Natural killer cell (primary cell): ENCODE measurements around the gene URB1. TPM values are rescaled to one million over a fixed set of nuclear protein-coding genes. Genes with fewer than 3 reads are reported as not detected.
"Not testable (repeated sequence)": the region's sequence is repeated elsewhere in the genome, so short reads cannot be mapped to it uniquely, and the experiment has no call there.

Experiments
- ATAC-seq, 3 donors: fragments of 150-1000 bp in 2 of 3; fragments of 200-7000 bp in 1 of 3; cut with Tn5 transposase; 1 replicate in 1 of 3; 2 replicates in 2 of 3; pipeline ENCODE4 v1.10.0; 2021; ENCODE audit warnings: mild to moderate bottlenecking in 2 of 3, moderate library complexity in 2 of 3
- DNase-seq, 2 donors: peaks; one replicate each; pipeline versions ENCODE4 v3.0.0 to v3.0.0-alpha.2; 2013 to 2021; ENCODE audit warnings: mixed read lengths in 1 of 2
- H3K27ac ChIP-seq: one replicate; pipeline ENCODE4 v1.5.1; 2013; ENCODE audit warnings: mild to moderate bottlenecking, low read length
- H3K27me3 ChIP-seq: one replicate; pipeline ENCODE4 v1.6.1; 2013; ENCODE audit warnings: low read length; ENCODE audit not compliant: control insufficient read depth, insufficient read depth
- H3K36me3 ChIP-seq: one replicate; pipeline ENCODE4 v1.6.1; 2013; ENCODE audit warnings: low read length; ENCODE audit not compliant: control insufficient read depth, insufficient read depth
- H3K4me1 ChIP-seq: one replicate; pipeline ENCODE4 v1.6.1; 2013; ENCODE audit warnings: low read length; ENCODE audit not compliant: control insufficient read depth, insufficient read depth
- H3K4me3 ChIP-seq: one replicate; pipeline ENCODE4 v1.5.1; 2013; ENCODE audit warnings: low read length
- H3K9me3 ChIP-seq: one replicate; pipeline ENCODE4 v1.6.1; 2013; ENCODE audit warnings: low read length; ENCODE audit not compliant: control insufficient read depth, insufficient read depth
- H3K27ac Mint-ChIP-seq, 2 donors: one replicate each; pipeline ENCODE4 v1.8.0; 2022; ENCODE audit warnings: mild to moderate bottlenecking in 2 of 2, mixed read lengths in 2 of 2, moderate library complexity in 1 of 2
- H3K27me3 Mint-ChIP-seq, 2 donors: one replicate each; pipeline ENCODE4 v1.8.0; 2022; ENCODE audit warnings: low read depth in 2 of 2, mixed read lengths in 2 of 2
- H3K36me3 Mint-ChIP-seq: one replicate; pipeline ENCODE4 v1.8.0; 2022; ENCODE audit warnings: mixed read lengths
- H3K4me1 Mint-ChIP-seq, 2 donors: one replicate each; pipeline ENCODE4 v1.8.0; 2022; ENCODE audit warnings: mixed read lengths in 2 of 2
- H3K4me3 Mint-ChIP-seq: one replicate; pipeline ENCODE4 v1.8.0; 2022; ENCODE audit warnings: mild to moderate bottlenecking, moderate library complexity, mixed read lengths
- H3K9me3 Mint-ChIP-seq, 2 donors: one replicate each; pipeline ENCODE4 v1.8.0; 2022; ENCODE audit warnings: mixed read lengths in 2 of 2
- WGBS: methylation state at CpG from one replicate; pipeline ENCODE4 v1.1.7; 2013; ENCODE audit warnings: missing lambda C conversion rate; ENCODE audit not compliant: insufficient coverage; 5-methylcytosine and 5-hydroxymethylcytosine counted together
- intact Hi-C: fragments of 100-400 bp; cut with micrococcal nuclease; formaldehyde crosslinking; loops from one replicate; pipeline ENCODE4 v1.14.2; 2022
- total RNA-seq, 4 donors: library from RNA; stranded (reverse); fragments of 120-200 nt in 1 of 4; gene quantifications; one replicate each; pipeline versions ENCODE4 v1.2.3 to v1.2.4, GENCODE V29; 2013 to 2022
- TF ChIP-seq, protein P1 (sequence below): fragments of 200-600 bp; IDR thresholded peaks from one replicate; pipeline ENCODE4 v1.8.0; 2022; ENCODE audit warnings: antibody characterized with exemption

The URB1 gene, protein sequence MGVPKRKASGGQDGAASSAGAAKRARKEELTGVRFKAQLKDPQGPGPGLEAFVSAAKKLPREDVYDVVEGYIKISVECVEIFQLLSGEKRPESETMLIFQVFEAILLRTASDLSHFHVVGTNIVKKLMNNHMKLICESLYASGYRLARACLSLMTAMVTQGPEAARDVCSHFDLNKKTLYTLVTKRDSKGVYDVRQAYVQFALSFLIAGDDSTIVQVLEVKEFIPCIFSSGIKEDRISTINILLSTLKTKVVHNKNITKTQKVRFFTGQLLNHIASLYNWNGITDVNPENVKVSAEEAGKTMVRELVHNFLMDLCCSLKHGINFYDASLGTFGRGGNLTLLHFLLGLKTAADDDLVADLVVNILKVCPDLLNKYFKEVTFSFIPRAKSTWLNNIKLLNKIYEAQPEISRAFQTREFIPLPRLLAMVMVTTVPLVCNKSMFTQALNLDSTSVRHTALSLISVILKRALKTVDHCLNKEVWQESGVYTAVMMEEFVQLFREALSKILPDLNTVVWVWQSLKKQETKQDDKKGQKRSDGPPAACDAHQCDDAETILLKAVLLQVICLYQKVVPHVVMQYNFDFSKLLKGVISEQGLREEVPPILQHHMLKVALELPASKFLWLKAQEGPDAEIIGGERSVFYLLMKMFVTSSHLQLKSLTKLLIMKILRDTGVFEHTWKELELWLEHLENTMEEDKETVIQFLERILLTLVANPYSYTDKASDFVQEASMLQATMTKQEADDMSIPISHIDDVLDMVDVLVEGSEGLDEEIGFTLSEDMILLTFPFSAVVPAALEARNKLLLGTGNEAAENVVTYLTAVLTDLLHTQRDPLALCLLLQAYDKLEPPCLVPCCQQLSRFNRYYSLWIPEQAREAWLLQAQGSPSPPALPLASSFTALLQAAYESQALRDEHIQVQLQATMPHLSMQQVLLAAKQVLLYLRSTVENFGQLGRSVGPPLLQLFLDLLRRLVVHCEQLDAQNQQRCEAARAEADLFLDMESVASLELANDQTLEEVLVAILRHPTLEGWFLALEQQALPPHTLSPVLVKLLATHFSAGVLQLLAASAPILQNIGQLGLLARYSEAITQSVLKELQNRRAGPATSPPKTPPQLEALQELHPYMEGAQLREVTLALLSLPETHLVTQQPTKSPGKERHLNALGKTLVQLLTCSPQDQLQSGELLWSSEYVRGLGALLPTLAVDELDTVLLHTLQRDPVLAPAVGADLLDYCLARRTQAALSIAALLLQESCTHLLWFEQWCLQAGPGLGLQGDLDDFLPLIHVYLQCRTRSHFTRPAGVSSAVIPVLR (N-terminal part only)
- 1 to 10 TPM; 6.1 to 7.8 (median 7.5) TPM for total RNA-seq
- total RNA-seq (2013): 11.6 TPM

DNA sequence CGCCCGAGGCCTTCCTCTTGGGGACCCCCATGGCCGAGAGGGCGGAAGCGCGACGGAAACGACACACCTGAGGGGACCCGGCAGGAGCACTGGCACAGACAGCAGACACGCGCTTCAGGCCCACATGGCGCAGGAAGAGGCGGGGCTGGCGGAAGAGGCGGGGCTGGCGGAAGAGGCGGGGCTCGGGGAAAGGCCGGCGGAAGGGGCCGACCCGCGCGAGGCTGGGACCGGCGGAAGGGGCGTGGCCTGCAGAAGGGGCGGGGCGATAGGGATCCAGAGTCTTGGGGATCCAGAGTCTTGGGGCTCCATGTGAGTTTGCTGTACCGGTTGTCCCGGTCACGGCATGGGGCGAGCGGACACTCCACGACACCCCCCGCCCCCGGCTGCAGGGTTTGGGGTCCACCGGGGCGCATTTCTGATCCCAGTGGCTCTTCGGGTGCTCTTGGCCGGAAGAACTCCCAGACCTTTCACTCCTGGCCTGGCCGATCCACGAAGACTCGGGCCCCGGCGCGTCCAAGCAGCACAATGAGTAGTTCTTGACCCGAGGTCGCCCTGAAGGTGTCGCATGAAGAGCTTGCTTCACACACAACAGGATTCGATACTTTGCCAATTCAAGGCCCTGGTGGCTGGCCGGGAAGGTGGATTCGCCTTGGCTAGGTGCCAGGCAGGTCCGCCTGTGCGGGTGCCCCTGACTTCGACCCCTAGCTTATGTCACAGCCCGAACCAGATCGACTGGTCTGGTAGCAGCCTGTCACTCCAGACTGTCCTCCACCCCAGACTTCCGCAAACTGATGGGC, at the start of gene URB1:
TSS of gene URB1 (minus strand) at position 133 of the 797 bp plus-strand sequence. CDS start at position 31, 102 bp downstream.
- intact Hi-C loops: loop anchor here (1.0 to 2.0 kb wide), 3 partner anchors 114 to 219 kb away; partner anchors contain the start of genes CFAP298 and MIS18A
- Histone ChIP-seq H3K9me3 (no peaks in the 10 kb centered on the region), H3K4me1 (peaks cover 17% of the 10 kb centered on the region), H3K27ac (peak within 1 kb of the TSS; percentile 91), H3K4me3 (peak within 1 kb of the TSS; percentile 88), H3K36me3 (no peaks in the 10 kb centered on the region), H3K27me3 (no peaks in the 10 kb centered on the region)
- Mint-ChIP-seq H3K4me1 (peaks cover 37 to 38% of the 10 kb centered on the region in 2 donors), H3K27me3 (peaks cover 0 to 7% of the 10 kb centered on the region in 2 donors), H3K9me3 (no peaks in the 10 kb centered on the region), H3K27ac (peak within 1 kb of the TSS; percentile 83 to 86), H3K4me3 (peak within 1 kb of the TSS; percentile 84), H3K36me3 (no peaks in the 10 kb centered on the region)
- TF ChIP-seq, protein P1, sequence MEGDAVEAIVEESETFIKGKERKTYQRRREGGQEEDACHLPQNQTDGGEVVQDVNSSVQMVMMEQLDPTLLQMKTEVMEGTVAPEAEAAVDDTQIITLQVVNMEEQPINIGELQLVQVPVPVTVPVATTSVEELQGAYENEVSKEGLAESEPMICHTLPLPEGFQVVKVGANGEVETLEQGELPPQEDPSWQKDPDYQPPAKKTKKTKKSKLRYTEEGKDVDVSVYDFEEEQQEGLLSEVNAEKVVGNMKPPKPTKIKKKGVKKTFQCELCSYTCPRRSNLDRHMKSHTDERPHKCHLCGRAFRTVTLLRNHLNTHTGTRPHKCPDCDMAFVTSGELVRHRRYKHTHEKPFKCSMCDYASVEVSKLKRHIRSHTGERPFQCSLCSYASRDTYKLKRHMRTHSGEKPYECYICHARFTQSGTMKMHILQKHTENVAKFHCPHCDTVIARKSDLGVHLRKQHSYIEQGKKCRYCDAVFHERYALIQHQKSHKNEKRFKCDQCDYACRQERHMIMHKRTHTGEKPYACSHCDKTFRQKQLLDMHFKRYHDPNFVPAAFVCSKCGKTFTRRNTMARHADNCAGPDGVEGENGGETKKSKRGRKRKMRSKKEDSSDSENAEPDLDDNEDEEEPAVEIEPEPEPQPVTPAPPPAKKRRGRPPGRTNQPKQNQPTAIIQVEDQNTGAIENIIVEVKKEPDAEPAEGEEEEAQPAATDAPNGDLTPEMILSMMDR: no peak
- 4% methylated on average over 59 of the region's 59 CpGs for WGBS
- DNase-seq (peak; percentile 94 to 97), ATAC-seq (peak; percentile 98 to 99 (median 98))

DNA sequence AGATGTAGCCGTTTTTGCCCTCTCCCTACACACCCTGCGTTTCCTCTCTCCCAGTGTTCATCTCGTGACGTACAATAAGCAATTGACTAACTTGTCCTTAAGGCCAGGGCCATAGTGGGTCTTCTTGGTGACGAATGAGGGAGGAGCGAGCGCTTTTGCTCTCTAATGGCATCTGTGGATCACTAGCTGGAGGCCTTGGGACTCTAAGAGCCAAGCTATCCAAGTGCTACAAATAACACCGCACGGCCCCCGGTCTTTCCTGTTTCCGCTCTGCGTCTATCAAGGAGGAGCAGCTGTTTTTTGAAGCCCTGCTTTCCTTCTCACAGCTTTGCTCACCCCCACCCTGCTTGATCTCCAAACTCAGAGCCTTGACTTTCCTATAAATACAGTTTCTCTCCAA, 44.9 kb upstream of the URB1 start:
- H3K9me3 ChIP-seq: no peaks in the 10 kb centered on the region
- Mint-ChIP-seq H3K36me3 (no peaks in the 10 kb centered on the region), H3K4me3 (no peak overlapping the region), H3K27ac (peak overlapping the region; percentile 23 to 29), H3K27me3 (no peaks in the 10 kb centered on the region), H3K4me1 (peaks cover 27 to 32% of the 10 kb centered on the region in 2 donors), H3K9me3 (no peaks in the 10 kb centered on the region)
- H3K4me1 ChIP-seq: peaks cover 7% of the 10 kb centered on the region
- TF ChIP-seq, protein P1: no peak
- DNase-seq (no peak), ATAC-seq (no peak)
- WGBS: 37% methylated on average over 12 of the region's 12 CpGs
- H3K27ac ChIP-seq: no peak overlapping the region
- no peaks in the 10 kb centered on the region for H3K27me3 ChIP-seq
- H3K36me3 ChIP-seq: no peaks in the 10 kb centered on the region
- H3K4me3 ChIP-seq: no peak overlapping the region
- intact Hi-C loops: no loop called here

DNA sequence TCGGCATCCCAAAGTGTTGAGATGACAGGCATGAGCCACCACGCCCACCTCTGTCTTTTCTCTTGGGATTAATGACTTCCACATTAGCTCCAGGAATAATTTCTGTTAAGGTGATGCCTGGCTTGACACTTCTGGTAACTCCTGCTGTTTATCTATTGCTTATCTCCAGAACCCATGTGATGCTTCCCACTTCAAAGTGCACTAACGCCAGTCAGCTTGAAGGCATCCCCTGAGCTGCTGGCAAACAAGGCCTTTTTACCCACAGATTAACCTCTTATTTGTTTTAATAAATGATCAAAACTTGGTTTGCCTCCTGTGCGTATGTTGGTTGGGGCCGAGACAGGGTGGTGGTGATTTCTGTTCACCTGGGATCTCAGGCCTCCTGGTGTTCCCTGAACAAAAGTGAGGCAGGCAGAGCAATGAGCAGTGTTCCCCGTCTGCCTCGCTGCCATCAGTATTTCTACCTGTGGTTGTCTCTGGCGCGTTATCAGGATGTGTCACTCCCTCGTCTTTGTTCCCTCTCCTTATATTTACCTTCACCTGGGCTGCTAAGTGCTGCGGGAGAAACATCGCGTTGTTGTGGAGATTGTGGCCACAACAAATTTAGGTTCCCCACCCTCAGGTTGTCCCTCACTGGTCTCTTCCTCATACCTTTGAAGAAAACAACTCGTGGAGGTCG, 40.3 kb upstream of the URB1 start:
- H3K9me3 ChIP-seq, H3K4me3 Mint-ChIP-seq, H3K9me3 Mint-ChIP-seq, H3K27me3 Mint-ChIP-seq, H3K27ac Mint-ChIP-seq, H3K4me1 ChIP-seq, H3K36me3 ChIP-seq, H3K4me3 ChIP-seq, H3K27ac ChIP-seq, H3K36me3 Mint-ChIP-seq, ATAC-seq, intact Hi-C loops, H3K27me3 ChIP-seq, DNase-seq: not testable (repeated sequence)
- WGBS: 77% methylated on average over 15 of the region's 15 CpGs
- peaks cover 28 to 31% of the 10 kb centered on the region in 2 donors for H3K4me1 Mint-ChIP-seq
